ENCODE results near the gene RANBP1. TPM values are rescaled to one million over a fixed set of nuclear protein-coding genes. Genes with fewer than 3 reads are reported as not detected.

RANBP1 gene
- polyA plus RNA-seq, 1 donor (not counting 4 experiments of a cell fraction or from before 2014, with no cell fraction given), result 193 TPM

DNA sequence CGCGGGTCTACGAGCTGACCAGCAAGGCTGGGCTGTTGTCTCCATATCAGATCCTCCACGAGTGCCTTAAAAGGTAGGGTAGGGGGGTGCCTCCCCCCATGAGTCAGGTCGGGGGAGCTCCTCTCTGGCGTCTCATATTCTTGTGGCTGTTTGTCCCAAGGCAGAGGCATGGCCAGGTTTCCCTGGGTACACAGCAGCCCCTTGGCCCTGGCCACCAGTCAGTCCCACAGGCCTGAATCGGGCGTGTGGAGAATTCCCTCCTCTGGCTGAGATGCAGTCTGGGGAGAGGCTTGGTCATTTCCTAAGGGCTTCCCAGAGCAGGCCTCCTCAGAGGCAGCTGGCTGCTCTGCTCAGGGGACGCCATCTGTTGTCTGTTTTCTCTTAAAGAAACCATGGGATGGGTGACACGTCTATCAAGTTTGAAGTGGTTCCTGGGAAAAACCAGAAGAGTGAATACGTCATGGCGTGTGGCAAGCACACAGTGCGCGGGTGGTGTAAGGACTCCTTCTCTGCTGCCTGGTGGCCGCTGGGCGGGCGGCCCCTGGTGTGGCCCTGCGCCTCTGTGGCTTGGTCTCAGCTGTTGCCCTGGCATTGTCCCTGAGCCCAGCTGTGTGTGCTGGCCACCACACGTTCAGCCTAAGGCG lies 9.6 kb upstream of the RANBP1 start:
- H3K36me3 ChIP-seq (ENCODE audit: control insufficient read depth in 2 of 2, extremely low read depth in 1 of 2, insufficient read depth in 2 of 2, low read length in 2 of 2), result peaks cover 54 to 65% of the 10 kb centered on the region in 2 experiments
- no peak overlapping the region for H3K4me2 ChIP-seq (ENCODE audit: control insufficient read depth, extremely low read depth, insufficient read depth, low read depth, low read length)
- no peaks in the 10 kb centered on the region for H3K9me3 ChIP-seq (ENCODE audit: control insufficient read depth, low read depth, low read length)
- H4K20me1 ChIP-seq (ENCODE audit: control insufficient read depth, extremely low read depth, insufficient read depth, low read length), result no peaks in the 10 kb centered on the region
- DNase-seq (ENCODE audit: low read depth, low spot score) (no peak), FAIRE-seq (no peak)
- H3K27ac ChIP-seq (ENCODE audit: control insufficient read depth, insufficient read depth, low read length), result no peak overlapping the region
- H3K4me3 ChIP-seq (ENCODE audit: control insufficient read depth in 2 of 3, extremely low read depth in 1 of 3, insufficient read depth in 2 of 3, low read depth in 1 of 3, low read length in 3 of 3), result no peak overlapping the region
- H2AFZ ChIP-seq (ENCODE audit: control insufficient read depth, low read length), result no peak overlapping the region
- H3K9me1 ChIP-seq (ENCODE audit: control insufficient read depth, extremely low read depth, insufficient read depth, low read length), result no peaks in the 10 kb centered on the region
- no peaks in the 10 kb centered on the region for H3K27me3 ChIP-seq (ENCODE audit: control insufficient read depth, extremely low read depth, insufficient read depth, low read length)
- no peak overlapping the region for H3K9ac ChIP-seq (ENCODE audit: control insufficient read depth, extremely low read depth, insufficient read depth, low read length)
- dilution Hi-C loops (cut with MboI; ENCODE audit: extremely low pct_ligation_motif_present, low sequenced_read_pairs), result no loop called here
- no peaks in the 10 kb centered on the region for H3K4me1 ChIP-seq (ENCODE audit: control insufficient read depth, extremely low read depth, insufficient read depth, low read length)
- H3K79me2 ChIP-seq (ENCODE audit: control insufficient read depth, insufficient read depth, low read length), result peaks cover 29% of the 10 kb centered on the region
- no peak for TF ChIP-seq EZH2 (IDR thresholded peaks at IDR 0.05; ENCODE audit: low read length)
- no peak for TF ChIP-seq CTCF (optimal IDR thresholded peaks at IDR 0.05 in 1 of 3, IDR thresholded peaks at IDR 0.05 in 1 of 3, conservative IDR thresholded peaks at IDR 0.05 in 1 of 3; ENCODE audit: extremely low read depth in 1 of 3, insufficient read depth in 2 of 3, low read length in 3 of 3)

GRCh38 chr22:20106849-20107237 lies 9.1 kb upstream of the RANBP1 start:
- Histone ChIP-seq H3K36me3 (ENCODE audit: control insufficient read depth in 2 of 2, extremely low read depth in 1 of 2, insufficient read depth in 2 of 2, low read length in 2 of 2) (peaks cover 54 to 66% of the 10 kb centered on the region in 2 experiments), H3K9me1 (ENCODE audit: control insufficient read depth, extremely low read depth, insufficient read depth, low read length) (no peaks in the 10 kb centered on the region)
- FAIRE-seq, result no peak

More at GRCh38 chr22:20106849-20107237, 9.1 kb upstream of the RANBP1 start:
- Histone ChIP-seq H3K4me2 (ENCODE audit: control insufficient read depth, extremely low read depth, insufficient read depth, low read depth, low read length) (no peak overlapping the region), H3K9ac (ENCODE audit: control insufficient read depth, extremely low read depth, insufficient read depth, low read length) (no peak overlapping the region), H2AFZ (ENCODE audit: control insufficient read depth, low read length) (no peak overlapping the region), H3K79me2 (ENCODE audit: control insufficient read depth, insufficient read depth, low read length) (peaks cover 25% of the 10 kb centered on the region), H3K9me3 (ENCODE audit: control insufficient read depth, low read depth, low read length) (no peaks in the 10 kb centered on the region), H3K27me3 (ENCODE audit: control insufficient read depth, extremely low read depth, insufficient read depth, low read length) (no peaks in the 10 kb centered on the region), H3K27ac (ENCODE audit: control insufficient read depth, insufficient read depth, low read length) (no peak overlapping the region), H4K20me1 (ENCODE audit: control insufficient read depth, extremely low read depth, insufficient read depth, low read length) (no peaks in the 10 kb centered on the region), H3K4me3 (ENCODE audit: control insufficient read depth in 2 of 3, extremely low read depth in 1 of 3, insufficient read depth in 2 of 3, low read depth in 1 of 3, low read length in 3 of 3) (no peak overlapping the region), H3K4me1 (ENCODE audit: control insufficient read depth, extremely low read depth, insufficient read depth, low read length) (no peaks in the 10 kb centered on the region)
- DNase-seq (ENCODE audit: low read depth, low spot score), result no peak
- dilution Hi-C loops (cut with MboI; ENCODE audit: extremely low pct_ligation_motif_present, low sequenced_read_pairs), result no loop called here
- no peak for TF ChIP-seq CTCF (optimal IDR thresholded peaks at IDR 0.05 in 1 of 3, IDR thresholded peaks at IDR 0.05 in 1 of 3, conservative IDR thresholded peaks at IDR 0.05 in 1 of 3; ENCODE audit: extremely low read depth in 1 of 3, insufficient read depth in 2 of 3, low read length in 3 of 3)
- no peak for TF ChIP-seq EZH2 (IDR thresholded peaks at IDR 0.05; ENCODE audit: low read length)

Data from keratinocyte (primary cell).